Stimulated activated CD8-positive, alpha-beta memory T cell treated with anti-CD3 and anti-CD28 coated beads, Interleukin-15, amount 100 ng/mL, for 48 hours (primary cell): ENCODE data around the gene SH3D19.

Experiments used
- DNase-seq, 2 donors: peaks; one replicate each; pipeline ENCODE4 v3.0.0-alpha.2; 2020; ENCODE audit warnings: low read depth in 2 of 2

Gene SH3D19

DNA sequence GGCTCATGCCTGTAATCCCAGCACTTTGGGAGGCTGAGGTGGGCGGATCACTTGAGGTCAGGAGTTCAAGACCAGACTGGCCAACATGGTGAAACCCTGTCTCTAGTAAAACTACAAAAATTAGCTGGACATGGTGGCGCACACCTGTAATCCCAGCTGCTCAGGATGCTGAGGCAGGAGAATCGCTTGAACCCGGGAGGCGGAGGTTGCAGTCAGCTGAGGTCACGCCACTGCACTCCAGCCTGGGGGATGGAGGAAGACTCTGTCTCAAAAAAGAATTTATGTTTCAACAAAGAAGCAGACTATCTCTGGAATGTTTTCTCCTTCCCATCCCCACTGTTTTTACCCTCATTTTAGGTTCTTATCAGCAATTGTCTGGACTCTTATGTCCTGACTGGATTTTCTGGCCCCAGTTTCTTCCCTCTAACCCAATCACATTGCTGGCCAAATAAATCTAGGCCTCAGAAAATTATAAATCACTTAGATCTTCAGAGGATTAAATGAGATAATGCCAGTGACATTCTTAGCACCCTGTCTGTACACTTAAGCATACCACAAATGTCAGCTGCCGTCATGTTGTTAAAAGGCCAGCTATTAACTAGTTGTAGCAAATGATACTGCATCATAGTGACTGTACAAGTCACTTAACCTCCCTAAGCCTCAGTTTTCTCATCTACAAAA lies 93.3 kb downstream of the SH3D19 start:
- no peak for DNase-seq

DNA sequence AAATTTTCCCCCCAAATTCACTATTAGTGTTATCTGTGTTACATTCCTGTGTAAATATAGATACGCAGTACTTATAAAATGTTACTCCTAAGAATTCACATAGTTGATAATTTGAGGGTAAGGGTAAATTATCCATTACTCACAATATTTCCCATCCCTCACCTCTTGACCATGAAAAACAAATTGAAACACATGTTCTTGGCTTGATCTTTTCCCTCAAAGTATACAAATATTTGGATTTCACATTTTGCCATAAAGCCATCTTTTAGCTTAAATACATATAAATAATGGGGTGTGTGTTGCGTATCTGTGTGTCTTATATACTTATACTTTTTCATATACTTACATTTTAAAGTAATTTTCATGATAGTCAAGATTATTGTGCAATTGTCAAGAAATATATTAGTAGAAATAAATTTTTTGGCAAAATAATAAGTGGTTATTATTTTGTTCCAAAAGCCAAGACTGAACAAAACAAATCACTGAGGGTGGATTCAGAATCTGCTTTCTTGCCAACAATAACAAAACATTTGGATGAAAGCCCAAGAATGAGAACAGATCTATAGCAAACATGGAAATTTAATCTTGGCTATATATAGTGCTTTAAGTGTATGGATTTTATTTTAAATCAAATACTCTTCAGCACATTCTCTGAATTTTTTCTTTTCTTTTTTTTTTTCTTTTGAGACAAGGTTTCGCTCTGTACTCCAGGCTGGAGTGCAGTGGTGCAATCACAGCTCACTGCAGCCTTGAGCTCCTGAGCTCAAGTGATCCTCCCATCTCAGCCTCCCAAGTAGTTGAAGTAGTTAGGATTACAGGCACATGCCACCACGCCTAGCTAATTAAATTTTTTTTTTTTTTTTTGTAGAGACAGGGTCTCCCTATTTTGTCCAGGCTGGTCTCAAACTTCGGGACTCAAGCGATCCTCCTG lies 97.0 kb downstream of the SH3D19 start:
- no peak for DNase-seq

DNA sequence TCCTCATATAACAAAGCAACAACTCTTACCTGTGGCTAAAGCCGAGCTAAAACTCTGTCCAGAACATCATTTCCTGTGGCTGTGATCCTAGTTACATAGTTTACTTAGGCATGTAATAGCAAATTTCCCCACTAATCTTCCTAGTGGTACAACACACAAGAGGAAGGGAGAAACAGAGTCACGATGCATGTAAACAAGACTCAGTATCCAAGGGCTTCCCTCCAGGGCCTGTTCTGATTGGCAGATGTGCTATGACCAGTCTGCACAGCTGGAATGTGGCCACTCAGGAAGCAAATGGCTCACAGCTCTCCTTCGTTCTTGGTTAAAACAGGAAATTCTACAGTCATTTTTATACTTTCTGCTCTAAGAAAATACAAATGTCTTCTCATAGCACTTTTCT lies 97.7 kb downstream of the SH3D19 start:
- DNase-seq: no peak

DNA sequence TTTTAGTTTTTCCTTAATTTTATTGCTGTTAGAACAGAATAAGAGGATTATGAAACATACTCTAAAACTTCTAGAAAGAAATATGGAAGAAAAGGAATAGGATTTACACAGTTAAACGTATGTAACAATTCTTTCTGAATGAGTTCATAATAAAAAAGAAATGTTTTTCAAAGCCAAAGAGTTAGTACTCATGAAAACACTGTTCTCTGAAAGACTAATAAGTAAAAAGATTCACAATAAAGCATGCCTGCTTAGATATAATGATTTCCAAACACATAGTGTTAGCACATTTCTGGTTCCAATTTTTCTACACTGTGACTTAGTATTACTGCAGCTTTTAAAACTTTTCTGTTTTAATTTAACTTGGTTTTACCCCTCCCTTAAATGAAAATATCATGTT lies 98.2 kb downstream of the SH3D19 start:
- DNase-seq: no peak

DNA sequence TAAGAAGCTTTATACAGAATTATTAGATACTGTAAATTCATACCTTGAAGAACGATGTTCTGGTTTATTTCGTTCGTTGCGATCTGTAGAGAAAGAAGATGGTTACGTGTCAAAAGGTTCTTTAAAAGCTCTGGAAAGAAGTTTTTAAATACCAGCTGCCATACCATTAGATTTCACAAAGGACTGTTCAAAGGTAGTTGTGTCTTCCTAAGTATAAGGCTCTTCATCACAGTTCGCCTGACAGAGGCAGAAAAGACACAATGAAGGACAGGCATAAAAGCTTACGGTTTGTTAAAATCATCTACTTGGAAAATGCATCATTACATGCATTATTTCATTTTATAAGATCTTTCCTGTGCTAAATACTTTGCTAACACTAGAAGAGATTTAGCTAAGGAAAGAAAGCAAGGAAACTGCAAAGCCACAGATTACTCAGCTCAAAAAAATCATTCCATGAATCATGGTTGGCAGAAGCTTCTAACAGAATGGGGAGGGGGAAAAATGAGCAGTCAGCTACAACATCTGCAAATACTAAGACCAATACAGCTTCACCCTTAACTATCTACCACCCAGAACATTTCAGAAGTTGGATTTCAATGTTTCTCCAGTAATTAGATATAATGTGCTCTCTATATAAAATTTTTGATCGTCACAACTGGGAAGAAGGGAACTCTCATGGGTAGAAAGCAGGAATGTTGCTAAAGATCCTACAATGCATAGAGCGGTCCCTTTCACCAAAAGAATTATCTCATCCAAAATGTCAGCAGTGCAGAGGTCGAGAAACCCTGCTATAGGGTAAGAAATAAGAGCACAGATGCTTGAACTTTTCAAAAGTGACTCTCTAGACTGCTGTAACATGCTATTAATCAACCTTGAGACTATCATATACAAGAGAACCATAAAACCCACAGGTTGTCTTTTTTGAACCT lies 99.1 kb downstream of the SH3D19 start:
- DNase-seq: no peak

DNA sequence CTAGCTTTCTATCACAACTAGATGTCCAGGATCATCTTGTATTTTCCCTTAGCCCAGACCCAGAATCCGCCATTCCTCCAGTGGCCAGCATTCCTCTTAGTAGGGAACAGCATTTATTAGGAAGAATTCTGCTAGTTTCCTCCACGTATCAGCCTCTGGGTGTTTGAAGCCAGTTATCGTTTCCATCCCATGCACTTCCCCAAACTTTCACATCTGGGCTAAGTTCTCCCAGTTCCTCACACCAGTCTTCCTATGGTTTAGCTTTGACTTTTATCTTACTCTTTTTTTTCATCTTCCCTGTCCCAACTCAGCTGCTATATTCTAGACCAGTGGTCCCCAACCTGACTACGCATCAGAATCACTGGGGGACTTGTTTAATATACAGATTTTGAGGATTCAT lies 101.9 kb downstream of the SH3D19 start:
- no peak for DNase-seq

DNA sequence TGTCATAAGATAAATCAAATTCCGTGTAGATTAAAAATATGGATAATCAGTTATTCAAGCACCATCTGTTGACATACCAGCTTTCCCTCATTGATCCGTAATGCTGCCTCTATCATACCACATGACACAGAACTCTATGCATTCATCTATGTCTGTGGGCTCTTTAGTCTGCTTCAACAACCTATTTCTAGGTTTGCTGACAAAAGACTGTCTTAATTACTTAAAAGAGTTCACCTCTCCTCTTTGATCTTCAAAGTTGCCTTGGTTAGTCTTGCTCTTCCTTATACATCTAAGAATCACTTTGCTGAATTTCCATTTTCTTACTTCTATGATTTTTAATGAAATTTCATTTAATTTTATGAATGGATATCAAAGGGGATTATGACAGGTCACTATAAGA lies 105.5 kb downstream of the SH3D19 start:
- no peak for DNase-seq

DNA sequence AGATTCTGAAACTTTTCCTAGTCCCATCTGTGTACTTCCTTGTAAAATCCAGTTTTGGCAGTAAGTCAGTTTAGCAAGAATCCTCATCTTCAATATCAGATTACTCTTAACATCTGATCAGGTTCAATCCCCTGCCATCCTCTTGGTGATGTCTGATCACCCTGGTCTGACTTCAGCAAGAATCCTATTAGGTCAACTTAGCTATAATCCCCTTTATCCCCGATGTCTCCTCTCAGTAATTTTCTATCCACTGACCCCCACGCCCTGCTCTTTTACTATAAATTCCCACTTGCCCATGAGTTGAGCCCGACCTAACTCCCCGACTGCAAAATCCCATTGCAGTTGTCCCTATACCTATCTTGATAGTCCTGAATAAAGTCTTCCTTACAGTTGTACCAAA lies 106.3 kb downstream of the SH3D19 start:
- no peak for DNase-seq

DNA sequence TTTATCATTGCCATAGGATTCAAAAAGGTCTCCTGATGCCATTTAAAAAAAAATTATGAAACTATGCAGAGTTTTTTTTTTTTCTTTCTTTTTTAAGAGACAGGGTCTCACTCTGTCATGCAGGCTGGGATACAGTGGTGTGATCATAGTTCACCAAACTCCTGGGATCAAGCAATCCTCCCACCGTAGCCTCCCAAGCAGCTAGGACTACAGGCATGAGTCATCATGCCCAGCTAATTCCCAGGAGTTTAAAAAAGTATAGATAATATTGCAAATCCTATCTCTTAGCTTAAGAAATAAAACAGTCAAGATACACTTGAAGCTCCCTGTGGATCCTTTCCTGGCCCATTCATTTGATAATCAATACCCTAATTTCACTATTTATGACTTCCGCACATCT lies 107.1 kb downstream of the SH3D19 start:
- DNase-seq: no peak

DNA sequence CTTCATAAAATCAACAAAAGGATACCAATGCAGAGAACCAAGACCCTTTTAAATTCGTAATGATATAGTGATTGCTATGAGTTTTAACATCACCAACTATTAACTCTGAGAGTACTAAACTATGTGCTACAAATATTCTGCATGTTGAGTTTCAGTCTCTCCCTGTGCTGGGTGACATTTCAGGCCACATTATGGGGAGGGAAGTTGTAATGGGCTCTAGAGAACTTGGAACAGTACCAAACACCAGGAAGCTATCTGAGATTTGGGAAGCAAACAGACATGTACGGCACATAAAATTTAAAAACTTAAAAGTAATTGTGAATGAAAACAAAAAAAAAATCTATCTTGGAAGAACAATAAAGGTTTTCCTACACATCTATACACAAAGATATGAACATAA lies 108.1 kb downstream of the SH3D19 start:
- DNase-seq: no peak

DNA sequence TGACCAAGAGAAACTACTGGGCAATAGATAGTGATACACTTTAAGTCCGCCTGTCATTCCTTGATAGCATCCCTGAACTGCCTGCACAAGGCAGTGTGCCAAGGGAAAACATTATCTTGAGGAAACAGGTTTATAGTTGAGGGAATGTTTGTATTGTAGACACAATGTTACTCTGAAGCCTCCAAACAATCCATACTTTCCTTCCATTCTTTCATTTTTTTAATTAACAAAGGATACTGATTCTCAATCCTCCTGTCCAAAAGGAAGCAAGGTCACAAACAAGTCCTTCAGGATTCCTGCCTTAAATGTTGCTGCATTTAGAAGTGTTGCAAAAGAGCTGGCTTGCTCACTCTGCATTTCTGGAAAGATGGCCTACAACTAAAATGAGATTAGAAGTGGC lies 110.1 kb downstream of the SH3D19 start:
- no peak for DNase-seq

DNA sequence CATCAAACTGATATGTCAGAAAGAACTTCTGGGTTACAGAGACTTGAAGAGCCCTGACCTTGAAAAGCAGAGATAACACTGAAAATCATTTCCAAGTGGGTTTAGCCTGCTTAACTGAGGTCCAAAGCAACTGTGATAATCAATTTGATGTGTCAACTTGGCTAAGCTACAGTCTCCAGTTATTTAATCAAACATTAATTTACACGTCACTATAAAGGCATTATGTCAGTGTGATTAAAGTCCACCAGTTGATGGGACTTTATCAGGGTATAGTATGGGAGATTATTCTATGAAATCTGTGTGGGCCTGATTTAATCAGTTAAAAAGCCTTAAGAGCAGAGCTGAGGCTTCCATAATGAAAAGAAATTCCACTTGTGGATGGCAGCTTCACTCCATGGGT lies 117.5 kb downstream of the SH3D19 start:
- no peak for DNase-seq

DNA sequence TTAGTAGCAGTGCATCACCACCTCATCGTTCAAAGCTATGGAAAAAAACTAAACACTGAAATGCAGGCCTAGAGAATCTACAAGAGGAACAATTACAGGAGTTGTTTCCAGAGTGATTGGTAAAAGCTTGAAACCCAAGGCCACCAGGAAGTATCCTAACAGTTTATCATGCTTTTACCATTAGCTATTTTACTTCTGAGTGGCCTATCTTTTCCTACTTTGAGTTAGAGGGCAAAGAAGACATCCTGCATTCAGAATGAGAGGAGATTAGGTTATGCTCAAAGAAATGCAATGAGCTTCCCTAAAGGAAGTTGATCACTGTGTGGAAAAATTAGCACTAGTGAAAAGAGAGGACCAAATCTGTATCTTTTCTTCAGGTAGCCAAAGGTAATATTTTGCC lies 118.2 kb downstream of the SH3D19 start:
- no peak for DNase-seq

DNA sequence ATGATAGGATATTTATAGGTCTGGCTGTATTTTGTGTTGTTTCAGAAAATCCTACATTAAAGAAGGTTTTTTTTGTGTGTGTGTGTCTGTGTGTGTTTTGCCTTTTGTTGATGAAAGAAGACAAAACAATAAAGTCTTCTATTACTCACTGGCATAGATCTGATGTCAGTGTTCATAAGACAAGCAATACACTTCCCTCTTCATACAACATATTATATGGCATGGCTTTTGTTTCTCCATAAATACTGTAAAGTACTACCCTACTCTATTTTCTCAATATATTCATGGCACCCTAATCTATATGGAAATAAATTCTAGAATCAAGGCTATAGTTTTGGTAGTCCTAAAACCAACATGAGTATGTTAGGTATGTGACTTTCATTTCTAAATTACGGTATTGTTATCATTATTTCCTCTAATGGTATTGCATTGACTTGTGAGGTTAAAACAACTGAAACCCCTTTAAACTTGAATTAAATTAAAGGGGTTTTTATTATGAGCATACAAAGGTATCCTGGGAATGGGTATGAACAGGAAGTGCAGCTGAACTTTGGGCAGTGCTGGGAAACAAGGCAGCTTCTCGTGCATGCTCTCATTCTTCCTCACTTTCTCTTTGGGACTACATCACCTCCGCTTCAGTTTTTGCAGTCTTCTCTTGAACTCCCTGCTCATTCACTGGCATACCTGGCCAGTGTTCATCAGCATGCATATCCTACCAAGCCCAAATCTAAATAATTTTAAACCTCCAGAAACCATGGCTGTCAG lies 119.0 kb downstream of the SH3D19 start:
- DNase-seq: no peak

DNA sequence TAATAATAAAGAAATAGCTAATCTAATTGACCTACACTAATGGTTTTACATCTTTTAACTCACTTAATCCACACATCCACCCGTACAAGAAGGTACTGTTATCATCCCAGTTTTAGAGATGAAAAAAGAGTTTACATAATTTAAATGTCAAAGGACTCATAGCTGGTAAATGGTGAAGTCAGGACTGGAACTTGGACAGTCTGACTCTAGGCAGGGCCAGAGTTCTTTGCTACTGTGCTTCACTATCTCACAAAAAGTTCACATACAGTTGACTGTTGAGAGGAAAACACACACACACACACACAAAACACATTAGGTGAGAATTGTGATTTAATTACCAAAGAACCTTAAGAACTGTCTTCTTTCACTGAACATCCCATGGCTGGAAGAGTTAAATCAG lies 119.7 kb downstream of the SH3D19 start:
- no peak for DNase-seq

DNA sequence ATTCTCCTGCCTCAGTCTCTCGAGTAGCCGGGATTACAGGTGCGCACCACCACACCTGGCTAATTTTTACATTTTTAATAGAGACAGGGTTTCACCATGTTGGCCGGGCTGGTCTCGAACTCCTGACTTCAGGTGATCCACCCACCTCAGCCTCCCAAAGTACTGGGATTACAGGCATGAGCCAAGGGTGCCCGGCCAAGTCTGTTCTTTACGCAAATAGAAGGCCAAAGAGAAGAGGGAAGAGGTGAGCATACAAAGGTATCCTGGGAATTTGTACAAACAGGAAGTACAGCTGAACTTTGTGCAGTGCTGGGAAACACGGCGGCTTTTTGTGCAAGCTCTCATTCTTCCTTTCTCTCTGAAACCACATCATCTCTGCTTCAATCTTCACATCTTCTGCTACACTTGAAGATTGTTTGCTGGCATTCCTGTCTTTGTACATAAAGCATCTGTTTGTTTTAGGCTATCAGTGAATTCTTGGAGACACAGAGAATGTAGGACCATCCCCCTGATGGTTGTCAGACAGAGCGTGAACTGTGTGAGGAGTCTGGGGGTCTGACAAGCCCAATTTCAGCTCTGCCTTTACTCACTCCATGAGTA lies 120.4 kb downstream of the SH3D19 start:
- DNase-seq: no peak

DNA sequence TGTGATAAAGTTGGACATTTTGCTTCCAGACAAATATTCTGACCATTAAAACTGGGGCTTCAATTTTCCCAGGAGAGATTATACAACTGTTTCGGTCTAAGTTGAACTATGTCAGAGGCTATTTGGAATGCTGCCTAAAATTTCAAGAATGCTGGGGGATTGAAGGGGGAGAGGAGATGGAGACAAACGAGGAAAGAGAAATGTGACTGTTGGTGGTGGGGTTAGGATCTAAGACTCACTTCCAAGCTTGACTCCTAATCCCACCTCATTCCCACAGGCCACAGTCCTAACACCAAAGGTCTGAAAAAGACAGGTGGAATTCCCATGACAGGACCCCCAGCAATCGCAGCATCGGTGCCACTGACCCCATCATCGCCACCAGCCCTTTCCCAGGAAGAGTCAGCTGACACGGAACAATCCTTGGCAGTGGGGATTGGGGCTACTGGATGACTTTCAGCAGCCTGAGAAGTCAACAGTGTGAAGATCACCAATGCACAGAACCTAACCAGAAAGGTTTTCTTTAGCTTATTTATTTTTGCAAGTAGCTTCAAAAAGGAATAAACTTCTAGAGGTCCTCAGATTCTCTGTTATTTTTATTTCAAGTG lies 122.5 kb downstream of the SH3D19 start:
- DNase-seq: no peak

DNA sequence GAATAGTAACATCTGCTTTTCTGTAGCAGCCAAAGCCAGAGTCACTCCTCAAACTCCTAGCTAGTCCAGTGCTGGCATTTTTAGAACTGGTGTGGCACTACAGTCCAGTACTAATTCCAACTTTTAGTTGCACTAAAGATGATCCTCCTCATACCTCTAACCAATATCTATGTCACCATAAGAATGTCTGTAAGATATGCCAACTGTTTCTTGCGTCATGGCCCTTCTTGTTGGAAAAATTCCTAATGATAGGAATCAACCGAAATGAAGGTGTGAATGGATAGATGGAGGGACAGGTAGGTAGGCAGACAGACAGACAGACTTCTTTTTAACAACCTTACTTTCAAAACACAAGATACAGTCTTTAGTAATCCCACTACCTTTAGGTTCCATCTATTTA lies 123.0 kb downstream of the SH3D19 start:
- no peak for DNase-seq

DNA sequence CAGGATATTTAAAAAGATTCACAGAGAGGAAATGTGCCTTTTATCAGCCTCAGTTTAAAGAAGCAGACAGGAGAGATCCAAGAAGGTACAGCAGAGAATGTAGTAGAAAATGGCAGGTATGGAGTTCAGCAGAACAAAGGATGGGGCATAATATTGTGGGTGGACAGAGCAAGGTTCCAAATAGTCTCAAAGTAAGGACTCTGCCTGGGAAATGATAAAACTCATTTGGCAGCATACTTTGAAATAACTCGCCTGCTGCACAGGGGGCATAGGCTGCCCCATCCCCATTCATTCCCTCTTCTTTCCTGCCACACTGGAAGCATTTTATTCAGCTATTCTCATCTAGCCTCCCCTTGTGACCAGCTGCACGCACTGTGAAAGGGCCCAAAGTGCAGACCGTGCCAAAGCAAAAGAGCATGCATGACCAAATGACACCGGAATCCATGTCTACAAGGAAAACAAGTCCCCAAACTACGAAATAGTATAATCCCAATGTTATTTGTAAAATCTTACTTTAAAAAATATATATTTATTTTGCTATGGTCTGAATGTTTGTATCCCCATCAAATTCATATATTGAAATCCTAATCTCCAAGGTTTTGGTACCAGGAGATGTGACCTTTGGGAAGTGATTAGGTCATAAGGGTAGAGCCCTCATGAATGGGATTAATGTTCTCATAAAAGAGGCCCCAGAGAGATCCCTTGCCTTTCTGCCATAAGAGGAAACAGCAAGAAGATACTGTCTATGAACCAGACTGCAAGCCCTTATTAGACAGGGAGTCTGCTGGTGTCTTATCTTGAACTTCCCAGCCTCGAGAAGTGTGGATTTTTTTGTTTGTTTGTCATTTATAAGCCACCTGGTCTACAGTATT lies 125.8 kb downstream of the SH3D19 start:
- no peak for DNase-seq

DNA sequence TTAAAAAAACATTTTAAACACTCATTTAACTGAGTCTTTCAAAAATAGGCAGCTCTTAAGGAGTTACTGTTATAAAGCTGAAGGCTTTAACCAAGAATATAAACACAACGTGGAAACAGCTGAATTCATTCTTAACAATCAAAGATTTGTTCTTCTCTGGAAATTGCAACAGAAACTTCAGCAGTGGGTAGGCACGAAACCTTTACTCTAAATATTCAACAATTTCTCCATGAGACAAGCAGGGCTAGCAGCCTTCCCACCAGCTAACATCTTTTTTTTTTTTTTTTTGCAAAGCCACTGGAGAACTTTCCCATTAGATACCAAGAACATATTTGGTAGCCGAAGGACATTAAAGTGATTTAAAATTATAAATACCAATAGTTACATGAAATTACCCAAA lies 126.7 kb downstream of the SH3D19 start:
- no peak for DNase-seq
